ENCODE measurements around the gene YJU2. TPM values are rescaled to one million over a fixed set of nuclear protein-coding genes. Genes with fewer than 3 reads are reported as not detected.

Gene YJU2
- total RNA-seq, 4 donors from 2014 or later = 13.3 to 29.1 (median 21.5) TPM

DNA sequence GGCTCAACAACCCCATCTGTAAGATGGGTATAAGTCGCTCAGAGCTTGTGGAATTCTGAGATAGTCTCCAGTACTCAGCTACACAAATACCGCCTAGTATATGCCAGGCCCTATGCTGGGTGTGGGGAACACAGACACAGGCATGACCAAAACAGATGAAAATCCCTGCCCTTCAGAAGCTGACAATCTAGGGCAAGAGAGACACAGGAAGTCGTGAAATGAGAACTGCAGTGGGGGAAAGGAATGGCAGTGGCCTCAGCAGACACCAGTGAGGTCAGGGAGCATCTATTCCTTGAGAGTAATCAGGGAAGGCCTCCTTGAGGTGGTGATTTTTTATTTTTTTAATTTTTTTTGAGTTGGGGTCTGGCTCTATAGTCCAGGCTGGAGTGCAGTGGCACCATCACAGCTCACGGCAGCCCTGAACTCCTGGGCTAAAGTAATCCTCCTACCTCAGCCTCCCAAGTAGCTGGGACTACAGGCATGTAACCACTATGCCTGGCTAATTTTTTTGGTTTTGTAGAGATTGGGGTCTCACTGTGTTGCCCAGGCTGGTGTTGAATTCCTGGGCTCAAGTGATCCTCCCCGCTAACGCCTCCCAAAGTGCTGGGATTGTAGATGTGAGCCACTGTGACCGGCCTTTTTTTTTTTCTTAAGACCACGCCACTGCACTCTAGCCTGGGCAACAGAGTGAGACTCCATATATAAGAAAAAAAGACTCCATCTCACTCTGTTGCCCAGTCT is 52.1 kb downstream of the YJU2 start:
- Histone ChIP-seq H3K27ac (no peak overlapping the region), H3K36me3 (no peaks in the 10 kb centered on the region), H3K4me3 (no peak overlapping the region), H3K27me3 (no peaks in the 10 kb centered on the region), H3K9me3 (no peaks in the 10 kb centered on the region), H3K4me1 (no peaks in the 10 kb centered on the region)
- TF ChIP-seq, protein P1, sequence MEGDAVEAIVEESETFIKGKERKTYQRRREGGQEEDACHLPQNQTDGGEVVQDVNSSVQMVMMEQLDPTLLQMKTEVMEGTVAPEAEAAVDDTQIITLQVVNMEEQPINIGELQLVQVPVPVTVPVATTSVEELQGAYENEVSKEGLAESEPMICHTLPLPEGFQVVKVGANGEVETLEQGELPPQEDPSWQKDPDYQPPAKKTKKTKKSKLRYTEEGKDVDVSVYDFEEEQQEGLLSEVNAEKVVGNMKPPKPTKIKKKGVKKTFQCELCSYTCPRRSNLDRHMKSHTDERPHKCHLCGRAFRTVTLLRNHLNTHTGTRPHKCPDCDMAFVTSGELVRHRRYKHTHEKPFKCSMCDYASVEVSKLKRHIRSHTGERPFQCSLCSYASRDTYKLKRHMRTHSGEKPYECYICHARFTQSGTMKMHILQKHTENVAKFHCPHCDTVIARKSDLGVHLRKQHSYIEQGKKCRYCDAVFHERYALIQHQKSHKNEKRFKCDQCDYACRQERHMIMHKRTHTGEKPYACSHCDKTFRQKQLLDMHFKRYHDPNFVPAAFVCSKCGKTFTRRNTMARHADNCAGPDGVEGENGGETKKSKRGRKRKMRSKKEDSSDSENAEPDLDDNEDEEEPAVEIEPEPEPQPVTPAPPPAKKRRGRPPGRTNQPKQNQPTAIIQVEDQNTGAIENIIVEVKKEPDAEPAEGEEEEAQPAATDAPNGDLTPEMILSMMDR (IDR thresholded peaks at IDR 0.05) = no peak
- TF ChIP-seq POLR2A (IDR thresholded peaks at IDR 0.05) = no peak
- no peak for DNase-seq
- intact Hi-C loops (cut with DNase I; ENCODE audit: low total_unique reads) = no loop called here

DNA sequence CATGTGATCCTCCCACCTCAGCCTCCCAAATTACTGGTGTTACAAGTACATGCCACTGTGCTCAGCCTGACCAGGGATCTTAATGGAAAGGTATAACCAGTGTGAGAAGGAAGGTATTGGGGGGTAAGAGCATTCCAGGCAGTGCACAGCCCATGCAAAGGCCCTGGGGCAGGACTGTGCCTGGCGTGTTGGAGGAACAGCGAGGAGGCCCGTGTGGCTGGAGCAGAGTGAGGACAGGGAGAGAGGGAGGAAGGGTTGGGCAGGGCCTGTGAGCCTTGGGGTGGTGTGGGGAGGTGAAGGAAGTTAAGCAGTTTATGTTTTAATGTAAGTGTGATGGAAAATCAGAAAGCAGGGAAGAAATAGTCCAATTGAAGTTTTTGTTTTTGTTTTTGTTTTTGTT is 53.7 kb downstream of the YJU2 start:
- Histone ChIP-seq H3K4me1 (no peaks in the 10 kb centered on the region), H3K27me3 (peaks cover 0 to 4% of the 10 kb centered on the region in 2 donors), H3K4me3 (no peak overlapping the region), H3K27ac (no peak overlapping the region), H3K36me3 (no peaks in the 10 kb centered on the region), H3K9me3 (no peaks in the 10 kb centered on the region)
- TF ChIP-seq, protein P1 (IDR thresholded peaks at IDR 0.05) = no peak
- no peak for TF ChIP-seq POLR2A (IDR thresholded peaks at IDR 0.05)
- DNase-seq = no peak
- intact Hi-C loops (cut with DNase I; ENCODE audit: low total_unique reads) = no loop called here

DNA sequence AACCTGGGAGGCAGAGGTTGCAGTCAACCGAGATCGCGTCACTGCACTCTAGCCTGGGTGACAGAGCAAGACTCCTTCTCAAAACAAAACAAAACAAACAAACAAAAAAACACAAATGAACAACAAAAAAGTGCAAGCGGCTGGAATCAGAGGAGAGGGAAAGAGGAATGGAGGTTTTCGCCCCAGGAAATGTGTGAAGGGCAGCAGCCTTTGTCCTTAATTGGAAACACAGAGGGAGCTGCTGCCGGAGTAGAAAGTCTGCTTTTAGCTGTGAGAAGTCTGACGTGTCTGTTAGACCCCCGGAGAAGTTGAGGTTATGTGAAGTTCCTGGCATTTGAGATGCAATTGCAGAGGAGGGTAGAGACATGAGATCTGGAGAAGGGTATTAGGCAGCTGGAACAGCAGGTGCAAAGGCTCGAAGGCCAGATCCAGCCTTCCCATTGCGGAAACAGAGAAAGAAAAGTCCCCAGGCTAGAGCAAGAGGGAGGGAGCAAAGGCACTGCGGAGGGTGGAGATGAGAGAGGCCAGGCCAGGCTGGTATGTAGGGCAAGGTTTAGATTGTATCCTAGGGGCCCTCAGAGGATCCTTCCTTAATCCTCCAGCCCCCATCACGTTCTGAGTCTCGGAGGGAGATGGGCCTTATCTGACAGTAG is 54.8 kb downstream of the YJU2 start:
- no peaks in the 10 kb centered on the region for H3K9me3 ChIP-seq
- peaks cover 0 to 4% of the 10 kb centered on the region in 2 donors for H3K27me3 ChIP-seq
- intact Hi-C loops (cut with DNase I; ENCODE audit: low total_unique reads) = no loop called here
- no peak overlapping the region for H3K27ac ChIP-seq
- TF ChIP-seq, protein P1 (IDR thresholded peaks at IDR 0.05) = no peak
- no peak for TF ChIP-seq POLR2A (IDR thresholded peaks at IDR 0.05)
- DNase-seq = no peak
- H3K4me3 ChIP-seq = no peak overlapping the region
- no peaks in the 10 kb centered on the region for H3K4me1 ChIP-seq
- no peaks in the 10 kb centered on the region for H3K36me3 ChIP-seq

DNA sequence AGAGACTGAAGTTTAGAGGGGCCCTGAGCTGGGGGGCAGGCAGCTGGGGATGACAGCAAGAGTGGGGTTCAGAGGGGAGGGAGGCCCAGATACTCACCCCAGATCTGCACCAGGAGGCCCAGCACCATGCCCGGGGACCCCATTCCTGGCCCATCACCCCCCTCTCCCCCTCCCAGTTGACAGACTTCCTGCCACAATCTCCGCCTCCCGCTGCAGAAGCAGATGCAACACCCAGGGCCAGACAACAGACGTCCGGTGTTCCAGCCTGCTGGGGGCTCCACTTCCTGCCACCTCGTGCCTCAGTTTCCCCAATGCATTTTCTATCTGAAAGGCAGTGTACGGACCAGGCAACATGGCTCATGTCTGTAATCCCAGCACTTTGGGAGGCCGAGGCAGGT is 55.4 kb downstream of the YJU2 start, which contains the start of gene TMIGD2:
Gene TMIGD2, minus strand, starts transcription at position 147 of the 398 bp plus-strand sequence. Its CDS starts 4 bp downstream, at position 143.
- intact Hi-C loops (cut with DNase I; ENCODE audit: low total_unique reads) = no loop called here
- Histone ChIP-seq H3K36me3 (no peaks in the 10 kb centered on the region), H3K27ac (no peak within 1 kb of the TSS), H3K9me3 (no peaks in the 10 kb centered on the region), H3K4me1 (no peaks in the 10 kb centered on the region), H3K27me3 (peaks cover 0 to 4% of the 10 kb centered on the region in 2 donors), H3K4me3 (no peak within 1 kb of the TSS)
- TF ChIP-seq, protein P1 (IDR thresholded peaks at IDR 0.05) = no peak
- no peak for TF ChIP-seq POLR2A (IDR thresholded peaks at IDR 0.05)
- no peak for DNase-seq

Data from uterus (tissue), 4 donors.